IMR-90 (cell line): ENCODE data around the gene NAV2. TPM values are rescaled to one million over a fixed set of nuclear protein-coding genes. Genes with fewer than 3 reads are reported as not detected.

Source experiments
- ATAC-seq: fragments of 200-7000 bp; cut with Tn5 transposase; 2 replicates; pipeline ENCODE4 v1.9.1; 2020; ENCODE audit warnings: low read depth, mild to moderate bottlenecking, moderate library complexity
- BruUV-seq: library from RNA; stranded (reverse); fragments of 400-500 nt; replicated peaks from 2 replicates; lab custom pipeline; 2021; lab: Mats Ljungman, UMichigan
- CTCF ChIA-PET: fragments of 300-600 bp; formaldehyde crosslinking; extraction: SDS; loops from one replicate; lab custom pipeline; 2021; ENCODE audit warnings: antibody characterized with exemption; lab: Yijun Ruan, JAX
- POLR2A ChIA-PET: fragments of 300-600 bp; sonication (Branson Sonifier 250); formaldehyde crosslinking; loops from one replicate; lab custom pipeline; 2022; ENCODE audit warnings: antibody characterized with exemption; ENCODE audit not compliant: unreplicated experiment; lab: Charles Lee
- DNase-seq: peaks from one replicate; pipeline ENCODE4 v3.0.0; 2013
- H2AFZ ChIP-seq: replicated peaks from 2 replicates; pipeline ENCODE3; 2013; ENCODE audit warnings: low read length, mild to moderate bottlenecking; ENCODE audit not compliant: poor library complexity
- H2AK5ac ChIP-seq: 2 replicates; pipeline ENCODE4 v1.6.1; 2013; ENCODE audit warnings: low read depth, low read length, inconsistent platforms
- H2AK9ac ChIP-seq: replicated peaks from 2 replicates; pipeline ENCODE3; 2013; ENCODE audit warnings: mild to moderate bottlenecking, low read depth, low read length, moderate library complexity; ENCODE audit not compliant: poor library complexity
- H2BK120ac ChIP-seq: 2 replicates; pipeline ENCODE4 v1.6.1; 2013; ENCODE audit warnings: low read depth, low read length, inconsistent platforms
- H2BK15ac ChIP-seq: 3 replicates; pipeline ENCODE4 v1.6.1; 2013; ENCODE audit warnings: low read depth, low read length, inconsistent platforms
- H2BK20ac ChIP-seq: 2 replicates; pipeline ENCODE4 v1.6.1; 2013; ENCODE audit warnings: low read depth, mild to moderate bottlenecking, inconsistent platforms, low read length, moderate library complexity
- H2BK5ac ChIP-seq: 2 replicates; pipeline ENCODE4 v1.6.1; 2013; ENCODE audit warnings: mild to moderate bottlenecking, low read depth, low read length, inconsistent platforms; ENCODE audit not compliant: poor library complexity, severe bottlenecking
- H3K14ac ChIP-seq: replicated peaks from 2 replicates; pipeline ENCODE4 v1.6.1; 2013; ENCODE audit warnings: low read depth, low read length, inconsistent platforms
- H3K18ac ChIP-seq: 2 replicates; pipeline ENCODE4 v1.6.1; 2013; ENCODE audit warnings: low read depth, low read length, control low read depth
- H3K23ac ChIP-seq: 2 replicates; pipeline ENCODE4 v1.6.1; 2013; ENCODE audit warnings: low read depth, low read length, inconsistent platforms
- H3K27ac ChIP-seq: 2 replicates; pipeline ENCODE4 v1.5.1; 2013; ENCODE audit warnings: mild to moderate bottlenecking, control low read depth, low read length; ENCODE audit not compliant: insufficient read depth
- H3K27me3 ChIP-seq: 2 replicates; pipeline ENCODE4 v1.6.1; 2013; ENCODE audit warnings: low read length; ENCODE audit not compliant: control insufficient read depth, insufficient read depth
- H3K36me3 ChIP-seq: 2 replicates; pipeline ENCODE4 v1.6.1; 2013; ENCODE audit warnings: low read length, mixed read lengths; ENCODE audit not compliant: control insufficient read depth, insufficient read depth
- H3K4ac ChIP-seq: 2 replicates; pipeline ENCODE4 v1.6.1; 2013; ENCODE audit warnings: low read depth, low read length, inconsistent platforms
- H3K4me1 ChIP-seq: 2 replicates; pipeline ENCODE4 v1.6.1; 2013; ENCODE audit warnings: low read length, mixed read lengths; ENCODE audit not compliant: control insufficient read depth, insufficient read depth
- H3K4me2 ChIP-seq: 2 replicates; pipeline ENCODE4 v1.6.1; 2013; ENCODE audit warnings: low read depth, mild to moderate bottlenecking, control low read depth, low read length, moderate library complexity
- H3K4me3 ChIP-seq: 2 replicates; pipeline ENCODE4 v1.5.1; 2013; ENCODE audit warnings: low read depth, mild to moderate bottlenecking, control low read depth, low read length, moderate library complexity; ENCODE audit not compliant: insufficient read depth
- H3K56ac ChIP-seq: 2 replicates; pipeline ENCODE4 v1.6.1; 2013; ENCODE audit warnings: low read length, inconsistent platforms; ENCODE audit not compliant: insufficient read depth; ENCODE audit errors: extremely low read depth
- H3K79me1 ChIP-seq, 2 experiments: 2 replicates each; pipeline ENCODE4 v1.6.1; 2013; ENCODE audit warnings: low read length in 2 of 2, inconsistent platforms in 1 of 2, low read depth in 1 of 2
- H3K9ac ChIP-seq: 2 replicates; pipeline ENCODE4 v1.6.1; 2013; ENCODE audit warnings: low read depth, low read length, control low read depth
- H3K9me1 ChIP-seq: 2 replicates; pipeline ENCODE4 v1.6.1; 2013; ENCODE audit warnings: low read length, inconsistent platforms; ENCODE audit not compliant: insufficient read depth
- H3K9me3 ChIP-seq: 2 replicates; pipeline ENCODE4 v1.6.1; 2013; ENCODE audit warnings: low read length; ENCODE audit not compliant: control insufficient read depth, insufficient read depth
- H4K20me1 ChIP-seq: 2 replicates; pipeline ENCODE4 v1.6.1; 2013; ENCODE audit warnings: low read length, inconsistent platforms; ENCODE audit not compliant: insufficient read depth
- H4K5ac ChIP-seq: 2 replicates; pipeline ENCODE4 v1.6.1; 2013; ENCODE audit warnings: mild to moderate bottlenecking, low read depth, low read length, control low read depth
- H4K8ac ChIP-seq, 2 experiments: 2 replicates each; pipeline ENCODE4 v1.6.1; 2013; ENCODE audit warnings: low read depth in 2 of 2, low read length in 2 of 2, control low read depth in 1 of 2, inconsistent platforms in 1 of 2
- H4K91ac ChIP-seq: 2 replicates; pipeline ENCODE4 v1.6.1; 2013; ENCODE audit warnings: low read depth, low read length, inconsistent platforms; ENCODE audit not compliant: insufficient read depth
- BHLHE40 ChIP-seq: fragments of 150-350 bp; IDR thresholded peaks from 2 replicates; pipeline ENCODE4 v1.6.1; 2016; ENCODE audit warnings: mild to moderate bottlenecking, low read depth, low read length
- CEBPB ChIP-seq: IDR thresholded peaks from 2 replicates; pipeline ENCODE4 v1.6.1; 2012; ENCODE audit warnings: low read depth, low read length, improper control_type of control experiment
- CHD1 ChIP-seq: IDR thresholded peaks from 2 replicates; pipeline ENCODE4 v1.6.1; 2012; ENCODE audit warnings: low read depth, low read length, improper control_type of control experiment
- CTCF ChIP-seq: conservative IDR thresholded peaks from 2 replicates; pipeline ENCODE4 v1.5.1; 2012; ENCODE audit warnings: mild to moderate bottlenecking, low read depth, low read length, improper control_type of control experiment
- ELK1 ChIP-seq: fragments of 150-350 bp; IDR thresholded peaks from 2 replicates; pipeline ENCODE4 v1.6.1; 2016; ENCODE audit warnings: low read depth, mild to moderate bottlenecking, low read length, moderate library complexity, borderline replicate concordance
- FOS ChIP-seq: fragments of 150-350 bp; IDR thresholded peaks from 2 replicates; pipeline ENCODE4 v1.6.1; 2016; ENCODE audit warnings: low read depth, low read length
- MAFK ChIP-seq: IDR thresholded peaks from 2 replicates; pipeline ENCODE4 v1.6.1; 2012; ENCODE audit warnings: low read depth, low read length, improper control_type of control experiment
- MAZ ChIP-seq: IDR thresholded peaks from 2 replicates; pipeline ENCODE4 v1.6.1; 2012; ENCODE audit warnings: low read depth, mild to moderate bottlenecking, low read length, improper control_type of control experiment, moderate library complexity, borderline replicate concordance
- MXI1 ChIP-seq: IDR thresholded peaks from 2 replicates; pipeline ENCODE4 v1.6.1; 2012; ENCODE audit warnings: low read depth, mild to moderate bottlenecking, low read length, moderate library complexity, borderline replicate concordance
- NFE2L2 ChIP-seq: fragments of 150-350 bp; IDR thresholded peaks from 2 replicates; pipeline ENCODE4 v1.6.1; 2016; ENCODE audit warnings: low read depth, mild to moderate bottlenecking, low read length
- POLR2A ChIP-seq: IDR thresholded peaks from 2 replicates; pipeline ENCODE4 v1.6.1; 2012; ENCODE audit warnings: mild to moderate bottlenecking, low read depth, low read length
- RAD21 ChIP-seq: IDR thresholded peaks from 2 replicates; pipeline ENCODE4 v1.6.1; 2012; ENCODE audit warnings: low read length, improper control_type of control experiment
- RCOR1 ChIP-seq: IDR thresholded peaks from 2 replicates; pipeline ENCODE4 v1.6.1; 2012; ENCODE audit warnings: mild to moderate bottlenecking, low read length, improper control_type of control experiment; ENCODE audit not compliant: insufficient replicate concordance
- RFX5 ChIP-seq: IDR thresholded peaks from 2 replicates; pipeline ENCODE4 v1.8.0; 2012; ENCODE audit warnings: low read depth, mild to moderate bottlenecking, low read length, moderate library complexity
- SMC3 ChIP-seq: fragments of 150-350 bp; IDR thresholded peaks from 2 replicates; pipeline ENCODE4 v1.6.1; 2016; ENCODE audit warnings: low read depth, mild to moderate bottlenecking, antibody characterized with exemption, low read length, moderate library complexity
- USF2 ChIP-seq: fragments of 150-350 bp; IDR thresholded peaks from 2 replicates; pipeline ENCODE4 v1.6.1; 2017; ENCODE audit warnings: mild to moderate bottlenecking, antibody characterized with exemption, low read length, low read depth
- dilution Hi-C: fragments of 300-500 bp; cut with HindIII; formaldehyde crosslinking; loops from one replicate; pipeline ENCODE4 v1.14.3; 2018; ENCODE audit warnings: low sequenced_read_pairs; ENCODE audit not compliant: unreplicated experiment
- in situ Hi-C: fragments of 300-500 bp; cut with MboI; formaldehyde crosslinking; loops from 3 replicates; pipeline ENCODE4 v1.14.3; 2019; ENCODE audit warnings: low sequenced_read_pairs, inconsistent platforms, mixed read lengths
- intact Hi-C: fragments of 100-400 bp; cut with micrococcal nuclease; formaldehyde crosslinking; loops from 2 replicates; pipeline ENCODE4 v1.10.0; 2022
- polyA plus RNA-seq, 3 experiments: library from polyadenylated mRNA; depleted of rRNA; stranded (reverse); fragments of >200 nt; gene quantifications; 2 replicates each; pipeline ENCODE4 v1.2.3, GENCODE V29; 2012; ENCODE audit warnings: low replicate concordance in 1 of 3
- total RNA-seq: library from RNA; depleted of rRNA; stranded (reverse); fragments of >200 nt; gene quantifications from 2 replicates; pipeline ENCODE4 v1.2.3, GENCODE V29; 2012

NAV2 gene
- total and polyA plus RNA-seq, 2 of the 4 experiments (the other 2 are of a cell fraction) = 4.5 to 12.6 TPM

- no peaks in the 10 kb centered on the region; the same call in 1 of the 2 replicates for H3K36me3 ChIP-seq
- H3K14ac ChIP-seq = no peak overlapping the region
- no peak overlapping the region for H4K91ac ChIP-seq
- H2BK15ac ChIP-seq = no peak overlapping the region
- no peak overlapping the region for H3K23ac ChIP-seq
- H3K4me1 ChIP-seq = peaks cover 18% of the 10 kb centered on the region
- TF ChIP-seq BHLHE40 (no peak), MAZ (no peak), NFE2L2 (no peak), CTCF (no peak), CEBPB (no peak), FOS (no peak), CHD1 (no peak), RCOR1 (no peak), ELK1 (no peak), SMC3 (no peak), MAFK (no peak), POLR2A (no peak), USF2 (no peak), MXI1 (no peak), RFX5 (no peak), RAD21 (no peak)
- no peak overlapping the region for H2AK9ac ChIP-seq
- no peak overlapping the region for H4K5ac ChIP-seq
- H4K20me1 ChIP-seq = peaks cover 11% of the 10 kb centered on the region; the same call in 1 of the 2 replicates
- dilution Hi-C loops (no loop called here), intact Hi-C loops (no loop called here), in situ Hi-C loops (no loop called here)
- no peak overlapping the region for H3K56ac ChIP-seq
- ATAC-seq (no peak), DNase-seq (no peak)
- no peaks in the 10 kb centered on the region for H3K27me3 ChIP-seq
- H2AK5ac ChIP-seq = no peak overlapping the region
- no peak overlapping the region for H2BK5ac ChIP-seq
- no peaks in the 10 kb centered on the region for H3K9me3 ChIP-seq
- H2BK20ac ChIP-seq = no peak overlapping the region
- ChIA-PET CTCF (no interaction called here), POLR2A (interaction anchor here (1.1 kb wide), 1 partner anchor 10 kb away, joined by 3 read pairs; no protein-coding TSS in a partner anchor)
- no peak overlapping the region for H3K27ac ChIP-seq
- no TSS peak for BruUV-seq
- no peak overlapping the region for H3K4me2 ChIP-seq
- no peak overlapping the region for H4K8ac ChIP-seq
- no peak overlapping the region for H3K4ac ChIP-seq
- H3K4me3 ChIP-seq = no peak overlapping the region
- H3K9me1 ChIP-seq = peaks cover 21% of the 10 kb centered on the region
- H3K18ac ChIP-seq = no peak overlapping the region
- H2BK120ac ChIP-seq = no peak overlapping the region
- no peak overlapping the region for H2AFZ ChIP-seq
- H3K9ac ChIP-seq = no peak overlapping the region
- H3K79me1 ChIP-seq = peaks cover 17 to 28% of the 10 kb centered on the region in 2 experiments
These were observed 280.4 kb downstream of the NAV2 start for GRCh38 chr11:19992998-19993397.
